GM19238 (cell line): ENCODE measurements around the gene MARK1.
"Not testable (repeated sequence)": the region's sequence is repeated elsewhere in the genome, so short reads cannot be mapped to it uniquely, and the experiment has no call there.

Source experiments
- DNase-seq: peaks from one replicate; pipeline ENCODE4 v3.0.0; 2011; ENCODE audit warnings: low spot score; ENCODE audit not compliant: insufficient read length

The MARK1 gene

DNA sequence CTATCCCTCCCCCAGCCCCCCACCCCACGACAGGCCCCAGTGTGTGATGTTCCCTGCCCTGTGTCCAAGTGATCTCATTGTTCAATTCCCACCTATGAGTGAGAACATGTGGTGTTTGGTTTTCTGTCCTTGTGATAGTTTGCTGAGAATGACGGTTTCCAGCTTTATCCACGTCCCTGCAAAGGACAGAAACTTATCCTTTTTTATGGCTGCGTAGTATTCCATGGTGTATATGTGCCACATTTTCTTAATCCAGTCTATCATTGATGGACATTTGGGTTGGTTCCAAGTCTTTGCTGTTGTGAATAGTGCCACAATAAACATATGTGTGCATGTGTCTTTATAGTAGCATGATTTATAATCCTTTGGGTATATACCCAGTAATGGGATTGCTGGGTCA is 77.7 kb downstream of the MARK1 start:
- not testable (repeated sequence) for DNase-seq

DNA sequence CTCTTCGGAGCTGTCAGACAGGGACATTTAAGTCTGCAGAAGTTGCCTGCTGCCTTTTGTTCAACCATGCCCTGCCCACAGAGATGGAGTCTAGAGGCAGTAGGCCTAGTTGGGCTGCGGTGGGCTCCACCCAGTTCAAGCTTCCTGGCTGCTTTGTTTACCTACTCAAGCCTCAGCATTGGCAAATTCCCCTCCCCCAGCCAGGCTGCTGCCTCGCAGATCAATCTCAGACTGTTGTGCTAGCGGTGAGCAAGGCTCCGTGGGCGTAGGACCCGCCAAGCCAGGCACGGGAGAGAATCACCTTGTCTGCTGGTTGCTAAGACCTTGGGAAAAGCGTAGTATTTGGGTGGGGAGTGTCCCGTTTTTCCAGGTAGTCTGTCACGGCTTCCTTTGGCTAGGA is 83.2 kb downstream of the MARK1 start:
- DNase-seq = not testable (repeated sequence)

DNA sequence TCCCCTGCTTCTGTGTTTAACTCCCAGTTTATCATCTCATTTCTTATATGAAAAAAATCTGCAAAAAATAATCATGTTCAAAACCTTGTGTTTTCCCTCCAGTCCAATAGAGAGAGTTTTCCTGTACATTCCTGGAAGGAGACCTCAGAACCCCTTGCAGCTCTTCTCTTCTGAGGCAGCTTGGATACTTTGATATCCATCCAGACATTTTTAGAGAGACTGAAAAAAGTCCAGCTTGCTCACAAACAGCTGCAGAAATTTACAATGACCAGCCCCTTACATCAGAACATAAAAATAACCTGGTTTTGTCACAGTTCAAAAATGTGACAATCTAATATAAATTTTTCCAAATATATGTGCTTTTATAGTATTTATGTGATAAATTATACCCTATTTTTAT is 88.9 kb downstream of the MARK1 start:
- no peak for DNase-seq

DNA sequence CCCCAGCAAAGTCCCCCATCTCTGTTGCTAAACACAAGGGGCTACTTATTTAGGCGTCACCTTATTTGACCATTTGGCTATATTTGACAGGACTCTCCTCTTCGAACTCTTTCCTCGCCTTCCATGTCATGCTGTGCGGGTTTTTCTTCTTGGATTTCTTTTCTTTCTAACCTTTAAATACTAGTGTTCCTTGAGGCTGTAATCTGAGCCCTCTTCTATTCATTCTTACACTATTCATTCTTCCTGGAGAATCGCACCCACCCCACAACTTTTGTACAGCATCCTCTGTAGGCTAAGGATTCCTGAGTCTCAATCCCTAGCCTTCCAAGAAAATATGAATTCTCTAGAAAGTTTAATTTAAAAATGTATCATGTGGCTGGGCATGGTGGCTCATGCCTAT is 100.5 kb downstream of the MARK1 start:
- DNase-seq = no peak

DNA sequence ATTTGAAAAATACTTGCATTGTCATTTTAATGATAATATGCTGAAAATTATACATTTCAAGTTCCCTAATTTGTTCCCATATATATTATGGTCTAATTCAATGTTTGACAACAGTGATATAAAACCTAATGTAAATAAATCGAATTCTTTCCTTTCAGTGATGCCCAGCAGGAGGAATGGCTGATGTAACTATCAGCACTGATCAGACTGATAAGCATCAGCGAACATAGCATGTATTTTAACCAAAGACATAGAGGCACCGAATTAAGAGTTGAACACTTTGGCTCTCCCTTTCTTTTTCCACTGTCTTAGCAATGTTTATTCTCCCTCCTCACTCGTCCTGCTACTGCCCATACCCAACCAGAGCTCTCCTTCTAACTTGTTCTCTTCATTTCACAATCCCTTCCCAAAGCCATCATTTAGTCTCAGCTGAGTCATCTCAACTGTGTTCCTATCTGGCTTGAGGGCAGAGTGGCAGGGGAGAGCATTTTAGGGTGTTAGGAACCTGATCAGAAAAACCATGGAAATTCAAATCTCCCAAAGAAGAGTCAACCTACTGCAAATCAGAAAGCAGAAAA is 103.4 kb downstream of the MARK1 start:
- DNase-seq = no peak

DNA sequence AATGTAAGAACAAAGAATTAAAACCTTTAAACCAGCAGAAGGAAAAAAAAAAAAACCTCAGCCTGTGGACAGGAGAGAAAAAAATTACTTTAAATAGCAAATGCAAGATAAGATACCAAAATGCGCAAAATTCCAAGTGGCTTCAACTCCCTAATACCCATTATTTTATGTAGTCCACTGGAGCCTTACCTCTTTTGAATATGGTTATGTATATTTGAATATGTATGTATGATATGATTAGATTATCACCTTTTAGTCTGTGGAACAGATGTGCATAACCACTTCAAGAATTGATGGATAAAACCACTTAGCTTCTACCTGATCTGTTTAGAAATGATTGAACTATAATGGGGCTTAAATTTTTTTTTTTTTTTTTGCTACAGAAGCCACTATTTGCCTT is 109.8 kb downstream of the MARK1 start:
- DNase-seq = no peak

DNA sequence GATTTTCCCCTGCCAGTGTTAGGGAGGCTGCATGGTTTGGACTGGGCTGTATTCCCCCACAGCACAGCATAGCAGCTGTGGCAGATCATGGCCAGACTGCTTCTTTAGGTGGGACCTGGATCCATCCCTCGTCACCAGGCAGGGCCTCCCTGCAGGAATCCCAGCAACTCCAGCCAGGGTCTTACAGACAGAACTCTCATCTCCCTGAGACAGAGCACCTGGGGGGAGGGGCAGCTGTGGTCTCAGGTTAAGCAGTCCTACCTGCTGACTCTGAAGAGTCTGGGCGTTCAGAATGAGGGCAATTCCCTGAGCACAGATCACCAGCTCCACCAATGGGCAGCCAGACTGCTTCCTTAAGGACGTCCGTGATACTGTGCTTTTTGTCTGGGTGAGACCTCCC is 114.3 kb downstream of the MARK1 start:
- DNase-seq = no peak

DNA sequence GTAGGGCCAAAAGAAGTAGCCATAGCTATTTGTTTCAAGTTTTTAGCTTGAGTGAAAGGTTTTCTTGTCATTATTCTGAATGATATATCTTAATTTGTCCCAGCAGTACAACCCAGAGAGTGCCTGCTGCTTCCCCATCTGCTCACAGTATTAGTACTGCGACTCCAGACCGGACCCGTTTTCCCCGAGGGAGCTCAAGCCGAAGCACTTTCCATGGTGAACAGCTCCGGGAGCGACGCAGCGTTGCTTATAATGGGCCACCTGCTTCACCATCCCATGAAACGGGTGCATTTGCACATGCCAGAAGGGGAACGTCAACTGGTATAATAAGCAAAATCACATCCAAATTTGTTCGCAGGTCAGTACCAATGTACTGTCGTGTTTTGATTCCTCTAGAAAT is 125.1 kb downstream of the MARK1 start:
- DNase-seq = no peak

DNA sequence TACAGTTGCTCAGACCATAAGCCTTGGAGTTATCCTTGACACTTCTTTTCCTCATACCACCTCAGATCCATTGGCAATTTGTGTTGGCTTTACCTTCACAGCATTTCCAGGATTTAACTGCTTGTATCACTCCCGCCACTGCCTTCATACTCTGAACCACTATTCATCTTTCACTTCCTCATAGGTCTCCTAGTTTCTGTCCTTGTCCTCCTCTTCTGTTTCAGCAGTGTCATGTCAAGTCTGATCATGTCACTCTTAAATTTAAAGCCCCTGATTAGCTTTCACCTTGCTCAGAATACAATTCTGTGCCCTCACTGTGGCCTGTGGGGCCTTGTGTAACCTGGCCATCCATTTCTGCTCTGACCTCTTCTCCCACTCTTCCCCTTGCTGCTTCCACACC is 127.6 kb downstream of the MARK1 start:
- DNase-seq = no peak

DNA sequence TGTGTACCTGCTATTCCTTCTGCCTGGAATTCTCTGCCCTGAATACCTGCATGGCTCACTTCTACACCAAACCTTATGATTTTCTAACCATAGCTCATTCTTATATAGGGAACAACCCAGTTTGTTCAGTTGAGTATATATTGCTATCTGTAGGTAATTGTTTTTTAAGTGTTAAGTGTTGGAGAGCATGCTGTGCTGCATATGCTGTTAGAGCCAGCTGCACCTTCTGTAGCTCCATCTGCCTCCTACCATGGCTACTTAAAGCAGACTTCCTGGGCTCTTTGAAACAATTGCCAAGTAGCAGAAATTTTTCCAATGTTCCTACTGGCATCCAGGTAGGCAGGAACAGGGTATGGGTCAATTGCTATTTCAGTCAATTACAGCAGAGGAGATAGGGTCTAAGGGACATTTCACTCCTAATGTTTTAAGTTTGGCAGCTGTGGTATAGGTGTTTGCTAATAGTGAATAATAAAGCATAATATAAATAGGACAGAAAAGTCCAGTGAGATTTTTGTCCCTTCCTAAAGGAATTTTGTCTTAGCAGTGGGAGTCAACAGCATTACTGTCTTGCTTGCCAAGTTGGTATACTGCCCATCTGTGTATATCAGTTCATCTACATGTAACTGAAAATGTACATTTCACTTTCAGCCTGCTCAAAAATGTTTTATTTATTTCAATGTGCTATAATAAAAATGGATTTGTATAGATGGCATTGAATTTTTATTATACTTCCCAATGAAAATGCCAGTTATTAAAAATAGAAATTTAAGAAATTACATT is 128.2 kb downstream of the MARK1 start:
- no peak for DNase-seq

DNA sequence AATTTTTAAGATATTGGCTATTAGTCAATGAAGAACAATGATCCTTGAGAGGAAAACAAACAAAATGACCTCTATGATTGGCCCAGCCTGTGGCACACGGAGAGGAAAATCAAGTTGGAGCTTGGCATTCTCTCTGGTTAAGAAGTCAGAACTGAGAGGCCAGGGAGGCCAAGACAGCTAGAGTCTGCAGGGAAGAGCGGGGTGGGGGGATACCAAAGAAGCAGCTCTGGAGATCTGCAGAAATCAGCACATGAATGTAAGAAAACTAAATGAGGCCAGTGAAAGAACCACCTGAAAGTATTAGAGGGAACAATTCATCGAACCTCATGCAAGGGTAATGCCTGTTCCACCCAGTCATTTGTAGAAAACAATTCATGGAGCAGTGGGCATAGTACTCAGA is 138.4 kb downstream of the MARK1 start:
- DNase-seq = no peak

DNA sequence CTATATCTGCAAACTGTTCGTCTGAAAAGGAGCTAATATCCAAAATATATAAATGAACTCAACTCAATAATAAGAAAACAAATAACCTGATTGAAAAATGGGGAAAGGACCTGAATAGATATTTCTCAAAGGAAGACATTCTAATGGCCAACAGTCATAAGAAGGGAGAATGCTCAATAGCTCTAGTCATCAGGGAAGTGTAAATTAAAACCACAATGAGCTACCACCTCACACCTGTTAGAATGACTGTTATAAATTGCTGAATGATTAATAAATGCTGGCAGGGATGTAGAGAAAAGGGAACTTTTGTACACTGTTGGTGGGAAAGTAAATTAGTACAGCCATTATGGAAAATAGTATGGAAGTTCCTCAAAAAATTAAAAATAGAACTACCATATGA is 141.1 kb downstream of the MARK1 start:
- DNase-seq = no peak

DNA sequence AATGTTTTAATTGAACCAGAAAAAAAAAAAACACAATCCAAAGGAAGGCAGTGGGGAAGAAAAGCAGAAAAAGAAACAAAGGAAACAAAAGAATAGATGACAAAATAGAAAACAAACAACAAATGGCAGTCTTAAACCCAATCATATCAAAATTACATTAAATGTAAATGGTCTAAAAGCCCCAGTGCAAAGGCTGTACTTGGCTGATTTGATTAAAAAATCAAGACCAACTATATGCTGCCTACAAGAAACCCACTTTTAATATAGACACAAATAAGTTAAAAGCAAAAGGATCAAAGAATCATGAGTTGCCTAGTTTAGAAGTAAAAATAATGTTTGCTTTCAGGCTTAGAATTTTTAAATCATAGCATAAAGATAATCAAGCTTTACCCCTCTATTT is 142.4 kb downstream of the MARK1 start:
- DNase-seq = no peak

DNA sequence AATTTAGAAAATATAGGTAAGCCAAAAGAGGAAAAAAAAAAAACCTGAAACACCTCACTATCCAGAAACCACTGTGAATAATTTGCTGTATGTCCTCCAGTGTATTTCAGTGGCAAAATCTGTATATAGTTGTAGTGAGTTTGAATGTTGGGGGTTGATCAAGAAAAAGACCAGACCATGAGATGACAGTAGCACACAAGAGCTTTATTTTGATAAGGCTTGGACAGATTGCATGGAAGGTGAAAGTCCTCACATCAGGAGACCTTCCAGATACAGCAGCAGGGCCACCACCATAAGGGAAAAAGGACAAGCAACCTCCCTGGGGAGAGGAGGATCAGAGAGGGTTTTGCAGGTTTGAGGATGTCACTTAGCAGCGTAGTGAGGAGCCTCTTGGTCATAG is 146.0 kb downstream of the MARK1 start:
- DNase-seq = no peak

DNA sequence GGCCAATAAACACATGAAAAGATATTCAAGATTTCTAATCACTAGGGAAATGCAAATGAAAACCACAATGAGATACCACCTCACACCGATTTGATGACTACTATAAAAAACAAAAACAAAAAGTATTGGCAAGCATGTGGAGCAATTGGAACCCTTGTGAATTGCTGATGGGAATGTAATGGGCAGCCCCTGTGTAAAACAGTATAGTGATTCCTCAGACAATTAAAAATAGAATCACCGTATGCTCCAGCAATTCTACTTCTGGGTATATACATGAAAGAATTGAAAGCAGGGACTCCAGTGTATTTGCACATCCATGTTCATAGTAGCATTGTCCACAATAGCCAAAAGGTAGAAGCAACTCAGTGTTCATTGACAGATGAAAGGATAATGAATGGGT is 149.3 kb downstream of the MARK1 start:
- no peak for DNase-seq

DNA sequence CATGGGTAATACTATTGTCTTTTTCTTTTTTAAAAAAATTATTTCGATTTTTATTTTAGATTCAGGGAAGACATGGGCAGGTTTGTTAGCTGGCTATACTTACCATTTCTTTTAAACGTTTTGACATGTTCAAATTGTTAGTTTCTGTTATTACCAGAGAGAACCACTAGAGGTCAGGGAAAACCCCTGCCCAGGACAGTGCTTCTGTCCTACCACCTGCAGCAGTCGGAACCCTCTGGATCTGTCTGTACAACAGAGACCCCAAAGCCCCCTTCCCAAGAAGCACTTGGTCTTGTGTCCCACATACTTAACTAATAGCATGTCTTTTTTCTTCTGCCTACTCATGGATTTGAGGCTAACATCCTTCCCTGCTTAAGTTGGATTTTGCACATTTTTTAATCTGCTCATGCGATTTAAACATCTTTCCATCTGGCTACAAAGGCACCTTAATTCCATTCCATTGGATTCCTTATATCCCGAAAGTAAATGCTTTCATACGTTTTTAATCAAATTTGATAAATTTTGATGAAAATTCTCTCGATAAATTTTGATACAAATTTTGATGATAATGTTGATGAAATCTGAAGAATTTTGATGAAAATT is 152.2 kb downstream of the MARK1 start:
- DNase-seq = peak; percentile 18

DNA sequence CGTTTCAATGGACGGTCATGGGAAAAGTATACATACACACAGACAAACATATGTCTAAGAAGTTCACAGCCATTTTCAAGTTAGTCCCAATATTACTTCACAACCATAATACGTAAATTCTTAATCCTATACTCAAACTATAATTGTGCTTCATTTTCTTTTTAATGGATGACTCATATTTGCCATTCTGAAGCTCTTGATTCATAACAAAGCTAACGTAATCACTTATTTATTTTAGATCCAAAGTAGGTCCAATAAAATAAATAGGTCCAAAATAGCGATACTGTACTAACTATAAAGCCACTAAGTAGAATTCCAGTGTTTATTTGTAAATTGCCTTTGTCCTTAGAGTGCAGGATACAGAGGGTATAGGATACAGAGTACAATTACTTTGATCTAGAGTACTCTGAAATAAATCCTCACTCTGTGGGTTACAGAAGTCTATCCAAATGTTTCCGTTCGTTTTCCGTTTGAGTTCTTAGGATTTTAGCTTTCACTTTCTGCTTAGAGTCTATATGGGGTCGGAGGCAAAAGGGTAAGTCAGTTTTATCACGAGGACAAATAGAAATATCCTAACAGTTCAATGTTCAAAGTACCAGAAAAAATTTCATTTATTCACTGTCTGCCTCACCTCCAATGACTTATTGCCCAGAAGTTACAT is 153.4 kb downstream of the MARK1 start:
- no peak for DNase-seq

DNA sequence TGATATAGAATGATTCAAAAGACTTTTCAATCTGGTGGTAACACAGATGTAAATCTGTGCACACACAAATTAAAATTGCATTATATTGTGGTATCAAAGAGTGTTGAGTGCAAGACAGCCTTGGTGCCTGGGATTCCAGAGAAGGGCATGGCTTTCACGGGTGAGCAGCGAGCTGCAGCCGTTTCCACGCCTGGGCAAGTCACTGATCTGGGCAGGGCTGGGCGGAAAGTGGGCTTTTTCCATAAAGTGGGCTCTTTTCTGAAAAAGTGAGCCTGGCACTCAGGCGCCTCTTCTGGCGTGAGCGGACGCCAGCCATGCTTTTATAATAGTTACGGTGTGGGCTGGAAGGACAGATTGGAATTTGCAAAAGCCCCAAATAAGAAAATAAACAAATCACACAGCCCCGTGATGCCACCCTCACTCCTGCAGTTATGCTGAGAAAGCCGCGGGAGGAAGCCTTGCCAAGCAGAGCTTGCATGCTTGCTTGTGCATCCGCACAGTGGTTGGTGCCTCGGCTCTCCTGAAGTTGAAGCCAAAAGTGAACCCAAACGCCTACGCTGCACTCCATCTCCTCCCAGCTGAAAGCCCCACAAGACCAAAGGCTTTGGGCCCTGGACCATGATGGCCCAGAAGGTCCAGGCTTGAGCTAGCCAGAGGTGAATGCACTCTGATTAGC is 155.1 kb downstream of the MARK1 start:
- no peak for DNase-seq

DNA sequence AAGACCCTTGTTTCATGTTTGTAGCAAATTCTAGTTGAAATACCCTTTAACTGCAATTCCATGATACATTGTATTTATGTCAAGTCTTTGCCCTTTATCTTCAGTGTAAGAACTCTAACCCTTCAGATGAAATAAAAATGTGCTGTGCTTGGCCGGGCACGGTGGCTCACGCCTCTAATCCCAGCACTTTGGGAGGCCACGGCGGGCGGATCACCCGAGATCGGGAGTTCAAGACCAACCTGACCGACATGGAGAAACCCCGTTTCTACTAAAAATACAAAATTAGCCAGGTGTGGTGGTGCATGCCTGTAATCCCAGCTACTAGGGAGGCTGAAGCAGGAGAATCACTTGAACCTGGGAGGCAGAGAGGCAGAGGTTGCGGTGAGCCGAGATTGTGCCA is 155.8 kb downstream of the MARK1 start:
- DNase-seq = not testable (repeated sequence)

DNA sequence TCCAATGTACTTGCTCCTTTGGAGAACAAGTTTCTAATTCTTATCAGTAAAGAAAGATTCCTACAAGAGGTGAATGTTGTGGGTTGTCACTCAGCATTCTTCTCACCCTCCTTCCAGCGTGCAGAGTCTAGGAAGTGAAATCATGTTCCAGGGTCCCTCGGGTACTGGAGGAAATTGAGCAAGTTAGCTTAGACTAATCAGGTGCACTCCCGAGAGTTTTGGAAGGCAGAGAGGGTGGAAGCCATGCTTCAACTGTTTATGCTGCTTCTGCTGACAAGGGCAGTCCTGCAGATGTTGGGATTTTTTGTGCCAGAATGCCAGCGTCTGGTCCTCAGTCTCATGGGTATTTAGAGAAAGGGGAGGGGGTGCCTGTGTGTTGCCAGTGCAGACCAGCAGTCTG is 157.0 kb downstream of the MARK1 start:
- no peak for DNase-seq

DNA sequence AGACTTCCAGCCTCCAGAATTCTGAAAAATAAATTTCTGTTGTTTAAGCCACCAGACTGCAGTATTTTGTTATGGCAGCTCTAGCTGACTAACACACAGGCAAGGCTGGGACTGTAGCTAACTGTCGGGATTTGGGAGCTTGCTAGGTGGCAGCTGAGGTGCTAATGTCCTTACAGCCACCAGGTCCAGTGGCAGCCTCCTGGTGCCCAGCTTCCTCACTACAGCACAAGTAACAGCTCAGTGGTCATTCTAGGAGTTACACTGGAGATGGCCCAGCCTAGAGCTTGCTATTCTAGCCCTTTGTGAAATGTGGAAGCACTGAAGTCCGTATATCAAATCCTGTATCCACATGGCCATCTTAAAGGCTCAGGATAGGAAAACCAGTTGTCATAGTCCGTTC is 157.9 kb downstream of the MARK1 start:
- no peak for DNase-seq

DNA sequence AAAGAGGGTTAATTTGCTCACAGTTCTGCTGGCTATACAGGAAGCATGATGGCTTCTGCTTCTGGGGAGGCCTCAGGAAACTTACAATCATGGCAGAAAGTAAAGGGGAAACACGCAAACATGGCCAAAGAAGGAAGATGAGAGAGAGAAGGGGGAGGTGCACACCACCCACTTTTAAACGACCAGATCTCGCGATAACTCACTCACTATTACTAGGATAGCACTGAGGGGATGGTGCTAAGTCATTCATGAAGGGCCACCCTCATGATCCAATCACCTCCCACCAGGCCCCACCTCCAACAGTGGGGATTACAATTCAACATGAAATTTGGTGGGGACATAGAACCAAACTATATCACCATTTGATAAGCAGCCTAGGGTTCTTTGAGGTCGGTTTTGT is 159.9 kb downstream of the MARK1 start:
- DNase-seq = no peak
